Kidney (tissue), 14 donors: ENCODE measurements around the gene HOXB6. TPM values are rescaled to one million over a fixed set of nuclear protein-coding genes. Genes with fewer than 3 reads are reported as not detected.

Source experiments
- DNase-seq, 5 donors: peaks; one replicate each; pipeline ENCODE4 v3.0.0-alpha.2; 2013 to 2020
- FAIRE-seq: peaks from 2 replicates; lab custom pipeline; 2012; peaks lifted over from hg19 to GRCh38; lab: Jason Lieb, UNC
- H3K27ac ChIP-seq, 2 donors: one replicate each; pipeline ENCODE4 v1.7.0; 2013; ENCODE audit warnings: low read depth in 2 of 2, low read length in 2 of 2, inconsistent platforms in 1 of 2
- H3K27me3 ChIP-seq: one replicate; pipeline ENCODE4 v1.7.1; 2013; ENCODE audit warnings: low read length, inconsistent platforms; ENCODE audit not compliant: control insufficient read depth, insufficient read depth
- H3K36me3 ChIP-seq, 3 donors: one replicate each; pipeline versions ENCODE4 v1.7.0 to v1.7.1; 2013; ENCODE audit warnings: low read length in 3 of 3, control low read depth in 1 of 3, inconsistent platforms in 1 of 3; ENCODE audit not compliant: insufficient read depth in 3 of 3, control insufficient read depth in 2 of 3
- H3K4me1 ChIP-seq, 3 donors: one replicate each; pipeline versions ENCODE4 v1.7.0 to v1.7.1; 2013; ENCODE audit warnings: low read length in 3 of 3, inconsistent platforms in 1 of 3, low read depth in 1 of 3; ENCODE audit not compliant: control insufficient read depth in 2 of 3, insufficient read depth in 2 of 3
- H3K4me3 ChIP-seq, 3 donors: one replicate each; pipeline versions ENCODE4 v1.7.0 to v1.8.1; 2013; ENCODE audit warnings: low read length in 3 of 3, control low read depth in 1 of 3, inconsistent platforms in 1 of 3
- H3K9ac ChIP-seq, 3 donors: one replicate each; pipeline versions ENCODE4 v1.7.0 to v1.7.1; 2013; ENCODE audit warnings: low read length in 3 of 3, control low read depth in 1 of 3, inconsistent platforms in 1 of 3
- H3K9me3 ChIP-seq, 3 donors: one replicate each; pipeline versions ENCODE4 v1.7.0 to v1.7.1; 2013; ENCODE audit warnings: low read length in 3 of 3, control low read depth in 1 of 3, inconsistent platforms in 1 of 3; ENCODE audit not compliant: control insufficient read depth in 2 of 3, insufficient read depth in 1 of 3
- intact Hi-C: fragments of 100-400 bp; cut with DNase I; formaldehyde crosslinking; loops from one replicate; pipeline ENCODE4 v1.11.1; 2022
- polyA plus RNA-seq: library from polyadenylated mRNA; stranded (reverse); fragments of 350-450 nt; fragmentation: Illumina TruSeq; extraction: RNeasy Lipid Tissue Mini Kit (QIAGEN cat#74804); gene quantifications from one replicate; pipeline ENCODE4 v1.2.3, GENCODE V29; 2014; ENCODE audit warnings: low read depth, low replicate concordance; ENCODE audit not compliant: insufficient read depth
- total RNA-seq: library from RNA; stranded (reverse); fragmentation: NEBNext Ultra II Directional; extraction: Animal tissue kit (Norgen Biotek cat#: 25700); gene quantifications from one replicate; pipeline ENCODE4 v1.2.1, GENCODE V29; 2021
- TF ChIP-seq, protein P1 (sequence below): IDR thresholded peaks from 3 replicates; pipeline ENCODE4 v1.5.1; 2012; ENCODE audit warnings: mild to moderate bottlenecking, moderate library complexity, borderline replicate concordance; ENCODE audit not compliant: insufficient read depth; ENCODE audit errors: extremely low read depth
- donor health status: control.
- donor health status: control.
- donor health status: control.
- donor health status: control.
- donor health status: control.
- donor health status: DM: yes; HTN: yes; CAD: no.
- donor health status: Normal renal cell carcinoma (clear cell type).

The HOXB6 gene
- total and polyA plus RNA-seq, 2 donors from 2014 or later: 44.0 to 90.2 TPM

DNA sequence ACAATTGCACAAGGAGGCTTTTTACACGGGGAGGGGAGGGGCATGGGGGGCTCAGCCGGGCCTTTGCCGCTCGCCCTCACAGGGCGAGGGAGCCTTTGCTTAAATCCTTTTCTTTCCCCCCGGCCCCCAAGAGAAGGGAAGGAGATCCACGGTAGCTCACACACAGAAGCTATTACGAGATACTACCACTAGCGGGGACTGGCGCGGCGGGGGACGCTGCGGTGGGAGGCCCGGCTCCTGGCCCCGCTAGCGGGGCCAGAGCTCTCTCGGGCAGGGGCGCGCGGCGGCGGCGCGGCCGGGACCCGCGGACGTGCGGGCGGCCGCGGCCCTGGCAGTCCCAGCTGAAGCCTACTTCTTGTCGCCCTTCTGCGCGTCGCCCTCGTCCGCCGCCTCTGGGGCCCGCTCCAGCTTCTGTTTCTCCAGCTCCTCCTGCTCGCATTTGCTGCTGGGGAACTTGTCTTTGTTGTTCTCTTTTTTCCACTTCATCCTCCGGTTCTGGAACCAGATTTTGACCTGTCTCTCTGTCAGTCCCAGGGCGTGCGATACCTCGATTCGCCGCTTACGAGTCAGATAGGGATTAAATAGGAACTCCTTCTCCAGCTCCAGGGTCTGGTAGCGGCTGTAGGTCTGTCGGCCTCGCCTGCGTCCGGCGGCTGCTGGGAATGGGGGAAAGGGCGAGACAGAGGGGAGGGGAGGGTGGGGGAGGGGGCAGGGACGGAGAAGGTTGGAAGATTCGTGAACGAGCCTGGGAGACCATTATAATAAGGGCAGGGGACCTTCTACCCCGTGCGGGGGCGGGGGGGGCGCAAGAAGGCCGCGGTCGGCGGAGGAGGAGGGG is 8.3 kb upstream of the HOXB6 start:
- no peaks in the 10 kb centered on the region for H3K9me3 ChIP-seq
- TF ChIP-seq, protein P1, sequence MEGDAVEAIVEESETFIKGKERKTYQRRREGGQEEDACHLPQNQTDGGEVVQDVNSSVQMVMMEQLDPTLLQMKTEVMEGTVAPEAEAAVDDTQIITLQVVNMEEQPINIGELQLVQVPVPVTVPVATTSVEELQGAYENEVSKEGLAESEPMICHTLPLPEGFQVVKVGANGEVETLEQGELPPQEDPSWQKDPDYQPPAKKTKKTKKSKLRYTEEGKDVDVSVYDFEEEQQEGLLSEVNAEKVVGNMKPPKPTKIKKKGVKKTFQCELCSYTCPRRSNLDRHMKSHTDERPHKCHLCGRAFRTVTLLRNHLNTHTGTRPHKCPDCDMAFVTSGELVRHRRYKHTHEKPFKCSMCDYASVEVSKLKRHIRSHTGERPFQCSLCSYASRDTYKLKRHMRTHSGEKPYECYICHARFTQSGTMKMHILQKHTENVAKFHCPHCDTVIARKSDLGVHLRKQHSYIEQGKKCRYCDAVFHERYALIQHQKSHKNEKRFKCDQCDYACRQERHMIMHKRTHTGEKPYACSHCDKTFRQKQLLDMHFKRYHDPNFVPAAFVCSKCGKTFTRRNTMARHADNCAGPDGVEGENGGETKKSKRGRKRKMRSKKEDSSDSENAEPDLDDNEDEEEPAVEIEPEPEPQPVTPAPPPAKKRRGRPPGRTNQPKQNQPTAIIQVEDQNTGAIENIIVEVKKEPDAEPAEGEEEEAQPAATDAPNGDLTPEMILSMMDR: peak; percentile 19
- H3K9ac ChIP-seq: peak overlapping the region; percentile 71 to 82 (median 82)
- no peak for FAIRE-seq
- H3K27me3 ChIP-seq: peaks cover 13% of the 10 kb centered on the region
- peaks cover 0 to 15% (median 9%) of the 10 kb centered on the region in 3 donors for H3K4me1 ChIP-seq
- intact Hi-C loops: no loop called here
- DNase-seq: peak; percentile 78 to 93 (median 84)
- H3K36me3 ChIP-seq: no peaks in the 10 kb centered on the region
- H3K27ac ChIP-seq: peak overlapping the region; percentile 92 to 97
- peak overlapping the region; percentile 81 to 85 (median 82) for H3K4me3 ChIP-seq

DNA sequence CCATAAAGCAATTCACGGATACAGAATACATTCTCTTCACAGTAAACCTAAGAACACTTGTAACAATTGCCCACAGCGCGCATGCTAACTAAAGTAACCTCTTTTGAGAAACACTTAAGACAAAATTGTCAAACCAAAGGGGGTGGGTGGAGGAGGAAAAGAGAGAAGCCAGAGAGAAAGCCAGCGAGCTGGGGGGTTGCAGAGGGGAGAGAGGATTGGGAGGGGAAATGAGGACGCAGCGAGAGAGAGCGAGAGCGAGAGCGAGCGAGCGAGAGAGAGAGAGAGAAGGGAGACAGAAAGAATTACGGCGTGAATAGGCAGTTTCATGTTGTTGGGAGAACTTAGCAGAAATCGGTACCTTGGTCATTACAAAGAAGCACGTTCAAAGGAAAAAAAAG is 7.7 kb upstream of the HOXB6 start:
- H3K4me1 ChIP-seq: peaks cover 0 to 15% (median 9%) of the 10 kb centered on the region in 3 donors
- H3K27ac ChIP-seq: peak overlapping the region; percentile 85 to 97
- DNase-seq (peak in 3 of 5 donors; percentile 48 to 69 (median 67)), FAIRE-seq (no peak)
- peak overlapping the region; percentile 81 to 85 (median 82) for H3K4me3 ChIP-seq
- no peaks in the 10 kb centered on the region for H3K36me3 ChIP-seq
- peaks cover 11% of the 10 kb centered on the region for H3K27me3 ChIP-seq
- H3K9ac ChIP-seq: peak overlapping the region; percentile 71 to 82 (median 82)
- intact Hi-C loops: no loop called here
- no peaks in the 10 kb centered on the region for H3K9me3 ChIP-seq
- TF ChIP-seq, protein P1: no peak

DNA sequence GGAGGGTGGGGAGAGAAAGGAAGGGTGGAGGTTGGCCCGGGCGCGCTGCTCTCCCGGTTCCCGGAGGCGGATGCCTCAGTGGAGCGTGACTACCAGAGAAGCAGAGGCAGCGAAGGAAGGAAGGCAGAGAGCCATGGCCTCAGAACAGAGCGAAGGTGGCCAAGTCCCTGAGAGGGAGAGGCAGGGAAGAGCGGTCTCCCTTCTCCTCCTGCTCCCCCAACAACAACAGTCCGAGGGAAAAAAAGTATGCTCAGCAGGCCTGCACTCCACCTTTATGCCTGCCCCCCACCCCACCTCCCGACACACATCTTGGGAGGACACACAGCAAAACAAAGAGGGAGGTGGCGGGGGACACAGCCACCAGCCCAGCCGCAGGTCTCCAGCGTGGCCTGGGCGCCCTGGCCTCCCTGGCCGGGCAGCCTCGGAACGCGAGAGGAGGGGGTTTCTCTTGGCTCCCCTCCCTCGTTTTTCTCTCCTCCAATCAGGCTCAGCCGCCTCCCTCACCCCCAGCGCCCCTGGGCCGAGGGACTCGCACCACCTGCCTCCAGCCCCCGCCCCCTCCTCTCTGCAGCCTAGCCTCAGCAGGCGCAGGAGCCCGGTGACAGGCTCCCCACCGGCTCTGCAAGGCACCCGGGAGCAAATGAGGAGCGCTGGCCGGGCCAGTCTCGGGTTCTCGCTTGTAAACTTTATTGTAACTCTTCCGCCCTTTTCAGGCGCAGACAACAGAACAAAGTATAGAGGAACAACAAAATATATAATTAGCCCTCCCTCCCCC is 7.1 kb upstream of the HOXB6 start:
- H3K27ac ChIP-seq: peak overlapping the region; percentile 97
- H3K9me3 ChIP-seq: no peaks in the 10 kb centered on the region
- H3K4me1 ChIP-seq: peaks cover under 1 to 15% (median 9%) of the 10 kb centered on the region in 3 donors
- H3K9ac ChIP-seq: peak overlapping the region; percentile 83 to 98 (median 90)
- peaks cover 11% of the 10 kb centered on the region for H3K27me3 ChIP-seq
- intact Hi-C loops: no loop called here
- H3K4me3 ChIP-seq: peak overlapping the region; percentile 82 to 91 (median 85)
- TF ChIP-seq, protein P1: no peak
- FAIRE-seq (no peak), DNase-seq (peak; percentile 93 to 97 (median 97))
- H3K36me3 ChIP-seq: no peaks in the 10 kb centered on the region
